Activated CD8-positive, alpha-beta T cell treated with anti-CD3 and anti-CD28 coated beads, Interleukin-2, amount 10 ng/mL, durations not matched to agents 7 days and 5 days (primary cell): Measurements from ENCODE around the gene LPCAT4. TPM values are rescaled to one million over a fixed set of nuclear protein-coding genes. Genes with fewer than 3 reads are reported as not detected.

Experiments
- ATAC-seq: fragments of 150-1000 bp; cut with Tn5 transposase; one replicate; pipeline ENCODE4 v1.10.0; 2021; ENCODE audit warnings: moderate library complexity
- CTCF ChIA-PET: fragments of 350-600 bp; sonication (Branson Sonifier 250); formaldehyde crosslinking; loops from one replicate; lab custom pipeline; 2021; ENCODE audit warnings: antibody characterized with exemption; lab: Charles Lee
- POLR2A ChIA-PET: fragments of 350-600 bp; sonication (Branson Sonifier 250); formaldehyde crosslinking; loops from one replicate; lab custom pipeline; 2021; ENCODE audit warnings: antibody characterized with exemption; lab: Charles Lee
- DNase-seq: peaks from one replicate; pipeline ENCODE4 v3.0.0-alpha.2; 2020
- H3K27ac Mint-ChIP-seq: one replicate; pipeline ENCODE4 v1.8.0; 2021; ENCODE audit warnings: mild to moderate bottlenecking, mixed read lengths
- H3K27me3 Mint-ChIP-seq: one replicate; pipeline ENCODE4 v1.8.0; 2021; ENCODE audit warnings: low read depth, mixed read lengths
- H3K36me3 Mint-ChIP-seq: one replicate; pipeline ENCODE4 v1.8.0; 2021; ENCODE audit warnings: low read depth, mixed read lengths
- H3K4me1 Mint-ChIP-seq: one replicate; pipeline ENCODE4 v1.8.0; 2021; ENCODE audit warnings: low read depth, mixed read lengths
- H3K4me3 Mint-ChIP-seq: one replicate; pipeline ENCODE4 v1.8.0; 2021; ENCODE audit warnings: mild to moderate bottlenecking, mixed read lengths
- H3K9me3 Mint-ChIP-seq: one replicate; pipeline ENCODE4 v1.8.0; 2022; ENCODE audit warnings: mixed read lengths; ENCODE audit not compliant: insufficient read depth
- microRNA-seq: library from miRNA; unstranded; fragments of <30 nt; microRNA quantifications from one replicate; pipeline ENCODE4 v1.2.0, GENCODE V29; 2022
- total RNA-seq, 2 experiments: library from RNA; stranded (reverse); gene quantifications; one replicate each; pipeline ENCODE4 v1.2.3, GENCODE V29; 2021

LPCAT4 gene
- total RNA-seq, 2 experiments from 2014 or later = 106 to 115 TPM

DNA sequence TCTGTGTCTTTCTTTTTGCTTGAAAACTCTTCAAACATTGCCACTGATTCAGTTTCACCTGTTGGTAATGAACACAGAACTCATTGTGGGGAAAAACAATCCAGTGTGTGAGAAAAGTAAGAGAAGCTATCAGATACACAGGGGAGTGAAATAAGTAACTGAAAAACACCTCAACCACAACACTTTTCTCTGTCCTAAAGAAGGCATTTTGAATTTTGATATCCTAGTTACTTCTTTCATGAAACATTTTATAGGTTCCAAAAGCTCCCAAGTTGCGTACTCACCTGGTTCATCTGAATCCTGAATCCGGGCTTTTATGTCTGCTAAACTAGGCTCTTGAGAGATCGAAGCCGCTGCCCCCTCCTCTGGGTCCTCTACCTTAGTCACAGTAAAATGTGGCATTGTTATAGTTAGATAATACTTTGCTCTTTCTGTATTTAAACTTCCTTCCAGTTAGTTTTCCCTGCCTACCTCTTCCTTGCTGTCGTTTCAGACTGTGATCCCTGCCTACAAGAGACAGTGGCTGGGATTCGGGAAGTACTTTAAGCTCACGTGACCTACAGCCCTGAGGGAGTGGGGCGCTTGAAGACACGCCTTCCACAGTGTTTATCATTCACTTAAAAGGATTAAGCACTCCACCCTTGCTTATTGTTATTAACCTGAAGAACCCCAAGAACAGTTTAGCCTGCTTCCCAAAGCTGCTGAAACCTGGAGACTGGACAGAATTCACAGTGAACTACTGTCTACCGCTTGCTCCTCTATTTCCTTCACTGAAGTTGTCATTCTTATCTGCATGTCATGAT lies 48.5 kb downstream of the LPCAT4 start:
- H3K36me3 Mint-ChIP-seq = peaks cover 14% of the 10 kb centered on the region
- CTCF ChIA-PET = interaction anchor here (0.8 to 3.4 kb wide), 7 partner anchors 10 to 85 kb away, joined by 3 to 30 read pairs (median 11); partner anchors contain the start of genes LPCAT4, NOP10 and NUTM1
- peaks cover 43% of the 10 kb centered on the region for H3K4me1 Mint-ChIP-seq
- H3K27ac Mint-ChIP-seq = peak overlapping the region; percentile 79
- peak; percentile 77 for ATAC-seq
- H3K9me3 Mint-ChIP-seq = no peaks in the 10 kb centered on the region
- H3K27me3 Mint-ChIP-seq = no peaks in the 10 kb centered on the region
- DNase-seq = peak; percentile 49
- POLR2A ChIA-PET = interaction anchor here (0.8 to 3.9 kb wide), 6 partner anchors 9 to 49 kb away, joined by 3 to 29 read pairs (median 4); partner anchors contain the start of genes LPCAT4 and SLC12A6
- peak overlapping the region; percentile 81 for H3K4me3 Mint-ChIP-seq

DNA sequence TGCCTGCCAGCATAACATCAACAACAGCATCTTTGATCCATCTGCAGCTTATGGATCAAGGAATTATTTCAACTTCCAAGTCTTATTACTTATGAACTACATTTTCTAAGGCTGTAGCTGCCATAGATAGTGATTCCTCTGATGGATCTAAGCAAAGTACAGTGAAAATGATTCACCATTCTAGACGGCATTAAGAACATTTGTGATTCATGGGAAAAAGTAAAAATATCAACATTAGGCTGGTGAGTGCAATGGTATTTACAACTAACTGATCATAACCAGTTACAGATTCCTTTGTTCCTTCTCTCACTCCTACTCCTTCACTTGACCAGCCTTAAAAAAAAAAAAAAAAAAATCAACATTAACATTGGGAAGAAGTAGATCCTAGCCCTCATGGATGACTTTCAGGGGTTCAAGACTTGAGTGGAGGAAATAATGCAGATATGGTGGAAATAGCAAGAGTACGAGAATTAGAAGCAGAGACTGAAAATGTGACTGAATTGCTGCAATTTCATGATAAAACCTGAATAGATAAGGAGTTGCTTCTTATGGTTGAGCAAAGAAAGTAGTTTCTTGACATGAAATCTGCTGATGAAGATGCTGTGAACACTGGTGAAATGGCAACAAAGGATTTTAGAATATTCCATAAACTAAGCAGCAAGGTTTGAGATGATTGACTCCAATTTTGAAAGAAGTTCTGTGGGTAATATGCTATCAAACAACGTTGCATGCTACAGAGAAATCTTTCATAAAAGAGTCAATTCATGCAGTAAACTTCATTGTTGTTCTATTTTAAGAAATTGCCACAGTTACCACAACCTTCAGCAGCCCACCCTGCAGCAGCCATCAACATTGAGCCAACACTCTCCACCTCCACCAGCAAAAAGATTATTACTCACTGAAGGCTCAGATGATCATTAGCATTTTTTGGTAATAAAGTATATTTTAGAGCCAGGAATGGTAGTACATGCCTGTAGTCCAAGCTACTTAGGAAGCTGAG lies 52.2 kb downstream of the LPCAT4 start:
- no peak overlapping the region for H3K4me3 Mint-ChIP-seq

DNA sequence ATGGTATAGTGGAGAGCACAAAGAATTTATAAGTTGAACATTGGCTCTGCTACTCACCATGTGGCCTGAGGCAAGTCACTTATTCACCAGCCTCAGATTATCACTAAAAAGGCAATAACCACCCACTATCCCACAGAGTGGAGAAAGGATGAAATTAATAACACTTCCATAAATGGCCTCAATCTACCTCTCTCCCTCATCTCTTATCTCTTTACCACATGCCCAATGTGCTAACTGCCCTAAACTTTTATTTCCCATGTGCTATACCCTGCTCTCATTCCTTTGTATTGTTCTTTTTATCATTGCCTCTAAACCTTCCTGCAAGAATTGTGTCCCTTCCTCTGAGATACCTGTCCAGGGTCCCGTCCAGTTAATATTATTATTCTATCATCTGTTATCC lies 55.4 kb downstream of the LPCAT4 start:
- DNase-seq (no peak), ATAC-seq (no peak)
- no peak overlapping the region for H3K4me3 Mint-ChIP-seq
- peaks cover 35% of the 10 kb centered on the region for H3K4me1 Mint-ChIP-seq
- no peak overlapping the region for H3K27ac Mint-ChIP-seq
- H3K9me3 Mint-ChIP-seq = no peaks in the 10 kb centered on the region
- peaks cover 33% of the 10 kb centered on the region for H3K36me3 Mint-ChIP-seq
- no peaks in the 10 kb centered on the region for H3K27me3 Mint-ChIP-seq
- ChIA-PET CTCF (no interaction called here), POLR2A (interaction anchor here (2.2 kb wide), 1 partner anchor 26 kb away, joined by 8 read pairs; the partner anchor contains the start of gene SLC12A6)

More for the DNA sequence above, 52.2 kb downstream of the LPCAT4 start:
- Mint-ChIP-seq H3K9me3 (no peaks in the 10 kb centered on the region), H3K4me1 (peaks cover 45% of the 10 kb centered on the region), H3K27ac (no peak overlapping the region), H3K36me3 (peaks cover 19% of the 10 kb centered on the region), H3K27me3 (no peaks in the 10 kb centered on the region)
- DNase-seq (no peak), ATAC-seq (no peak)
- ChIA-PET CTCF (interaction anchor here (2.2 kb wide), 1 partner anchor 52 kb away, joined by 8 read pairs; the partner anchor contains the start of gene LPCAT4), POLR2A (interaction anchor here (0.7 to 2.3 kb wide), 2 partner anchors 23 to 274 kb away, joined by 4 to 5 read pairs; no protein-coding TSS in a partner anchor)

Small RNA genes lying within 50 kb of the gene (microRNA-seq; reads per million reads assigned to microRNA genes)
- gene MIR1233-1 = not detected

Other genes starting within 250 kb of the LPCAT4 start
- gene KATNBL1, start 157.1 kb downstream of the LPCAT4 start, total RNA-seq = 10 to 100 TPM; 40.5 to 44.5 TPM
- 10 to 100 TPM; 79.0 to 81.9 TPM for gene EMC4, start 142.2 kb downstream of the LPCAT4 start, total RNA-seq
- gene SLC12A6, start 29.4 kb downstream of the LPCAT4 start, total RNA-seq = 10 to 100 TPM; 24.8 to 25.3 TPM
- gene NOP10, start 24.1 kb downstream of the LPCAT4 start, total RNA-seq = 100 to 1,000 TPM; 180 to 182 TPM
- gene NUTM1, start 23.9 kb downstream of the LPCAT4 start, total RNA-seq = not detected
- gene GOLGA8A, start 70.6 kb upstream of the LPCAT4 start, total RNA-seq = 100 to 1,000 TPM; 207 to 215 TPM
- gene GOLGA8B, start 216.5 kb upstream of the LPCAT4 start, total RNA-seq = 100 to 1,000 TPM; 189 to 191 TPM